ENCODE results near the gene COL5A3.
"Not testable (repeated sequence)": the region's sequence is repeated elsewhere in the genome, so short reads cannot be mapped to it uniquely, and the experiment has no call there.

The COL5A3 gene

GRCh38 chr19:9937001-9937411 is 73.3 kb downstream of the COL5A3 start:
- no peak for DNase-seq (ENCODE audit: low read depth in 2 of 2)

DNA sequence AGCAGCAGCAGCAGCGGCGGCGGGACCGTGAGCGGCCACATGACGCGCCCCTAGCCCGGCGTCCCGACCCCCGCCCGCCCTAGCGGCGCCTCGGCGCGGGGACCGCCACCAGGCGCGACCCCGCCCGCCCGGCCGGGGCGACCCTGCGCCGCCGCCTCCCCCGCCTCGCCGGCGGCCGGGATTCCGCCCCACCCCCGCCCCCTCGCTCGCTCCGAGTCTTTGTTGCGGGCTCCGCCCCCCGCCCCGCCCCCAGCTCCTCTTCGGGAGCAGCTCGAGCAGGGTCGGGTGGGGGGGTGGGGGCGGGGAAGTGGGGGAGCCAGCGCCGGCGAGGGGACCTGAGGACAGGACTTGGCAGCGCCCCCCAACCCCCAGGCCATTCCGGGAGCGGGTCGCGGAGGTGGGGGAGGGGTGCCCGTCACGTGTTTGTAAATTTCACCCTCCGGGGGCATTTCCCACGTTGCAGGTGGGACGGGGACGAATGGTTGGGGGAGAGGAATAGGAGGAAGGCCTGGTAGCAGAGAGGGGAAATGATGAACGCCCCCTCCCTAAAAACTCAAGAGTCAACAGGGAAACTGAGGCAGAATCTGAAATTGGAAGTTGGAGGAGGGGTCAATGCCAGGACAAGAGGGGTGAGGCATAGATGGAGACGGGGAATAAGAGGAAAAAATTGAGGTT is 73.8 kb downstream of the COL5A3 start, which contains the start of gene OLFM2:
OLFM2 (minus strand) TSS at position 190 of the 675 bp plus-strand sequence; CDS start at position 41, 149 bp downstream.
- DNase-seq (ENCODE audit: low read depth in 2 of 2): no peak

- DNase-seq (ENCODE audit: low read depth in 2 of 2): no peak
Measured at GRCh38 chr19:9935506-9936325, 74.6 kb downstream of the COL5A3 start.

DNA sequence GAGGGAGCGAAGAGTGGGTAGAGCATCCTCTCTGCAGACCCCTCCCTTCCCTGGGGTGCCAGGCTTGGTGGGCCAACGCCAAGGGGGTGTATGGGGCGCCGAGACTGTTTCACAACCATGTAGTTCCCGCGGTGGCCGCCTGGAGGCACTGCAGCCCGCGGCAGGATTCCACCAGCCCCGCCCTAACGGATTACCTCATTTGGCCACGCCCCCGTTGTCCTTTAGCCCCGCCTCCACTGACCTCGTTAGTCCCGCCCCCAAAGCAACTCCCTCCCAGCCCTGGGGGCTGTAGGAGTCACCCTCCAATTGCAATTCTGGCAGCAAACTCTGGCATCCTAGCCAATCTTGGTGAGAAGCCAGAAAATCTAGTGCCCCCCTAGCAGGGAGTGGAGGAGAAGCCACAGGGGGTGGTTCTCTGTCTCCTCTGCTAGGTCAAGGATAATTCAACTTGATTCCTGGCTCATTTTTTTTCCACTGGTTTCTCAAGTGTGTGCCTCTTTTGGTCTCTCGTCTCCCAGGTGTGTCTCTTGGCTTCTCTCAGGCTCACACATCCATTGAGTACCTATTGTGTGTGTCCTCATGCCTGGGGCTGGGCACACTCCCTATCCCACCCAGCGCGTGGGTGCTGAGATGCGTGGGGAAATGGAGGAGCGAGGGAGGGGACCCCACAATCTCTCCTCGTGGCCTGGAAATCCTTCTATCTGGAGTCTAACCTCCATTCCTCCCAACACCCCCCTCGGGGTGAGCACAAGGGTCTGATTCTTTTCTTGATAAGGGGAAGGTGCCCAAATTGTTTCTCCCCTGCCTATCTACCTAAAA is 76.0 kb downstream of the COL5A3 start:
- peak; percentile 77 to 96 for DNase-seq (ENCODE audit: low read depth in 2 of 2)

- DNase-seq (ENCODE audit: low read depth in 2 of 2): no peak
Measured at GRCh38 chr19:9932835-9933234, 77.5 kb downstream of the COL5A3 start.

DNA sequence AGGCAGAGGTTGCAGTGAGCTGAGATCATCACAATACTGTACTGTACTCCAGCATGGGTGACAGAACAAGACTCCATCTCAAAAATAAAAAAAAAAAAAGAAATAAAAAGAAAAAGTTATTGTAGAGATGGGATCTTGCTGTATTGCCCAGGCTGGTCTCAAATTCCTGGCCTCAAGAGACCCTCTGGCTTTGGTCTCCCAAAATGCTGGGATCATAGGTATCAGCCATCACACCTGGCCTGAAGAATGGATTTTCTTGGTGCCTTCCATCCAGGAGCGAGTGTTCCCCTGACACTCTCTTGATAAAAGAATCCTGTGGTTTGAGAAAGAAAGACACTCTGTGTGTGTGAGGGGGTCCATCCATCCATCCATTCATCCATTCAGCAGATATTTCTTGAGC is 78.7 kb downstream of the COL5A3 start:
- no peak for DNase-seq (ENCODE audit: low read depth in 2 of 2)

DNA sequence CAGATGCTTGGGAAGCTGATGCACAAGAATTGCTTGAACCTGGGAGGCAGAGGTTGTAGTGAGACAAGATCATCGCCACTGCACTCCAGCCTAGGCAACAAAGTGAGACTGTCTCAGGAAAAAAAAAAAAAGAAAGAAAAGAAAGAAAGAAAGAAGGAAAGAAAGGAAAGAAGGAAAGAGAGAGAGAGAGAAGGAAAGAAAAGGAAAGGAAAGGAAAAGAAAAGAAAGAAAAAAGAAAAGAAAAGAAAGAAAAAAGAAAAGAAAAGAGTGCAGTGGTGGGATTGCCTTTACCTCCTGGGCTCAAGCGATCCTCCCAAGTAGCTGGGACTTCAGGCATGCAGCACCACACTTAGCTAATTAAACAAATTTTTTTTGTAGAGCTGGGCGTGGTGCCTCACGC is 86.9 kb downstream of the COL5A3 start:
- DNase-seq (ENCODE audit: low read depth in 2 of 2): no peak

GRCh38 chr19:9922782-9923379 is 87.4 kb downstream of the COL5A3 start:
- not testable (repeated sequence) for DNase-seq (ENCODE audit: low read depth in 2 of 2)

- DNase-seq (ENCODE audit: low read depth in 2 of 2): no peak
Measured at GRCh38 chr19:9917321-9917720, 93.0 kb downstream of the COL5A3 start.

GRCh38 chr19:9916719-9917118 is 93.6 kb downstream of the COL5A3 start:
- no peak for DNase-seq (ENCODE audit: low read depth in 2 of 2)

- DNase-seq (ENCODE audit: low read depth in 2 of 2): peak; percentile 70 to 81
Measured at GRCh38 chr19:9914315-9915207, 95.7 kb downstream of the COL5A3 start.

DNA sequence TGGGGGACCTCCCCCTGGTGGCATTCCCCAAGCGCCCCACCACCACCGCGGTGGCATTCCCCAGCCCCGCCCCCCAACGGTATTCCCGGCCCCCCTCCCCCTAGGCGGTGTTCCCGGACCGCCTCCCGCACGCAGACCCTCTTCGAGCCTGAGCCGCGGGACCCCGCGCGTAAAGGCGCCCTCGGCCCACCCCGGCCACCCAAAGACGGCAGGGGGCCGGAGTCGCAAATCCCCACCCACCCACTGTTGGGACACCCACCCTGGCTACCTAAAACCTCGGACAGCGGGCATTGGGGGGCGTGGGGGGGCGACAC is 96.3 kb downstream of the COL5A3 start:
- DNase-seq (ENCODE audit: low read depth in 2 of 2): no peak

GRCh38 chr19:9913237-9914000 is 96.9 kb downstream of the COL5A3 start:
- DNase-seq (ENCODE audit: low read depth in 2 of 2): no peak

- no peak for DNase-seq (ENCODE audit: low read depth in 2 of 2)
Measured at GRCh38 chr19:9912551-9913236, 97.6 kb downstream of the COL5A3 start.

- no peak for DNase-seq (ENCODE audit: low read depth in 2 of 2)
Measured at GRCh38 chr19:9911524-9912185, 98.6 kb downstream of the COL5A3 start.

DNA sequence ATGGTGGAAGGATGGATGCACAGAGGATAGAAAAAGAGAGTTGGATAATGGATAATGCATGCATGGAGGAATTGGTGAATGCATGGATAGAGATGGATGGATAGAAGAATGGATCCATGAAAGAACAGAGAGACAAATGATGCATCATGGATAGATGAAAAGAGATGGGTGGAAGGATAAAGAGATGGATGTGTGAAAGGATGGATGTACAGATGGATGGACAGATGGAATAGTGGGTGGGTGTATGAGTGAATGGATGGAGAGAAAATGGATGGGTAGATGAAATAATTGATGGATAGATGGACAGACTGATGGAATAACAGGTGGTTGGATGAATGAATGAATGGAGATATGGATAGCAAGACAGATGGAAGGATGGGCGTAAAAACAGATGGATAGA is 99.7 kb downstream of the COL5A3 start:
- no peak for DNase-seq (ENCODE audit: low read depth in 2 of 2)

Measured in stimulated activated CD4-positive, alpha-beta T cell treated with anti-CD3 and anti-CD28 coated beads, Interleukin-4, amount 100 ng/mL, for 48 hours (primary cell).